Measurements from ENCODE around the gene GDAP2. TPM values are rescaled to one million over a fixed set of nuclear protein-coding genes. Genes with fewer than 3 reads are reported as not detected.
"Not testable (repeated sequence)": the region's sequence is repeated elsewhere in the genome, so short reads cannot be mapped to it uniquely, and the experiment has no call there.

Gene GDAP2
- total RNA-seq, 1 donor from 2014 or later: 25.3 TPM

- no peak for DNase-seq (ENCODE audit: low spot score)
- Mint-ChIP-seq H3K27ac (no peak overlapping the region), H3K27me3 (ENCODE audit: low read depth) (no peaks in the 10 kb centered on the region), H3K4me3 (ENCODE audit: low read depth) (no peak overlapping the region), H3K4me1 (ENCODE audit: low read depth) (no peaks in the 10 kb centered on the region), H3K9me3 (no peaks in the 10 kb centered on the region), H3K36me3 (ENCODE audit: low read depth) (no peaks in the 10 kb centered on the region)
- intact Hi-C loops (cut with micrococcal nuclease): no loop called here
These were observed 77.7 kb downstream of the GDAP2 start for GRCh38 chr1:117851687-117852086.

DNA sequence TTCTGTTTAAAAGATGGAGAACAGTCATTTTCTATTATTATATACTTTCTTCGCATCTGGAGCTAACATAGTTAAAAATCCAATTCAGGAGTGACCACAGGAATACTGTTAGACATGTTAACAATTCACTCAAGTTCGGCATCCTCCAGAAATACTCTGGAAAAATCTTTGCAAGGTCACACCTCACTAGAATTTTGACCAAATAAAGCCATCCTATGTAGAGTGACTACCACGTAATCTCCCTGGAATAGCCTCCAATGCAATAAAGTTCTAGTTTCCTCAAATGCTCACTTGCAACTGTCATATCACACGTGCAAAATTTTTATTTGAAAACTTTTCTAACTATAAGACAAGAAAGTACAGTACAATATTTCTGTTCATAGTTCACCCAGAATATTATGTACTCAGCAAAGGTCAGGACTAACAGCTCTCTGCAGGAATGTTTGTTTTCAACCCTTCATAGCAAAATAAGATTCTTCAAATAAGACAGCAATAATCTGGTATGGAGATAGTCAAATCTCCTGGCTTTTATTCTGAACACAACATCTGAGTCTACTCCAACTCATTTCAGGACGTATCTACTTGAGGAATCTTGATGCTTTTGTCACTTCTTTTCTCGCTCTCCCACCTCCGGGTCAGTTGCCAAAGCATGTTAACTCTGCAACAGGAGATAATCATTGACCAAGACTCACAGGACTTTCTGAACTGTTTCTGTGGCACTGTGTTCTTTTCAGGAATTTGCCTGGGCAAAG is 82.6 kb downstream of the GDAP2 start:
- no peaks in the 10 kb centered on the region for H3K36me3 Mint-ChIP-seq (ENCODE audit: low read depth)

DNA sequence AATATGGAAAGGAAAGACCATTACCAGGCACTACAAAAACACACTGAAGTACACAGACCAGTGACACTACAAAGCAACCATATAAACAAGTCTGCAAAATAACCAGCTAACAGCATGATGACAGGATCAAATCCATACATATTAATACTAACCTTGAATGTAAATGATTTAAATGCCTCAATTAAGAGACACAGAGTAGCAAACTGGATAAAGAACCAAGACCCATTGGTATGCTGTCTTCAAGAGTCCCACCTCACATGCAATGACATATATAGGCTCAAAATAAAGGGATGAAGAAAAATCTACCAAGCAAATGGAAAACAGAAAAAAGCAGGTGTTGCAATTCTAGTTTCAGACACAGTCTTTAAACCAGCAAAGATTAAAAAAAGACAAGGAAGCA is 84.9 kb downstream of the GDAP2 start:
- not testable (repeated sequence) for H3K27me3 Mint-ChIP-seq (ENCODE audit: low read depth)
- H3K9me3 Mint-ChIP-seq: peaks cover 19% of the 10 kb centered on the region

More for the DNA sequence above, 82.6 kb downstream of the GDAP2 start:
- no peak overlapping the region for H3K27ac Mint-ChIP-seq
- no peaks in the 10 kb centered on the region for H3K27me3 Mint-ChIP-seq (ENCODE audit: low read depth)
- no peaks in the 10 kb centered on the region for H3K4me1 Mint-ChIP-seq (ENCODE audit: low read depth)
- H3K9me3 Mint-ChIP-seq: peaks cover 19% of the 10 kb centered on the region
- H3K4me3 Mint-ChIP-seq (ENCODE audit: low read depth): no peak overlapping the region
- intact Hi-C loops (cut with micrococcal nuclease): no loop called here
- DNase-seq (ENCODE audit: low spot score): no peak

GRCh38 chr1:117843791-117844190 is 85.6 kb downstream of the GDAP2 start:
- Mint-ChIP-seq H3K36me3 (ENCODE audit: low read depth) (no peaks in the 10 kb centered on the region), H3K9me3 (peaks cover 19% of the 10 kb centered on the region), H3K4me3 (ENCODE audit: low read depth) (no peak overlapping the region), H3K27ac (no peak overlapping the region), H3K27me3 (ENCODE audit: low read depth) (no peaks in the 10 kb centered on the region), H3K4me1 (ENCODE audit: low read depth) (no peaks in the 10 kb centered on the region)
- intact Hi-C loops (cut with micrococcal nuclease): no loop called here
- DNase-seq (ENCODE audit: low spot score): no peak

More for the DNA sequence above, 84.9 kb downstream of the GDAP2 start:
- H3K4me3 Mint-ChIP-seq (ENCODE audit: low read depth); H3K4me1 Mint-ChIP-seq (ENCODE audit: low read depth); intact Hi-C loops (cut with micrococcal nuclease); H3K36me3 Mint-ChIP-seq (ENCODE audit: low read depth); DNase-seq (ENCODE audit: low spot score); H3K27ac Mint-ChIP-seq: not testable (repeated sequence)

DNA sequence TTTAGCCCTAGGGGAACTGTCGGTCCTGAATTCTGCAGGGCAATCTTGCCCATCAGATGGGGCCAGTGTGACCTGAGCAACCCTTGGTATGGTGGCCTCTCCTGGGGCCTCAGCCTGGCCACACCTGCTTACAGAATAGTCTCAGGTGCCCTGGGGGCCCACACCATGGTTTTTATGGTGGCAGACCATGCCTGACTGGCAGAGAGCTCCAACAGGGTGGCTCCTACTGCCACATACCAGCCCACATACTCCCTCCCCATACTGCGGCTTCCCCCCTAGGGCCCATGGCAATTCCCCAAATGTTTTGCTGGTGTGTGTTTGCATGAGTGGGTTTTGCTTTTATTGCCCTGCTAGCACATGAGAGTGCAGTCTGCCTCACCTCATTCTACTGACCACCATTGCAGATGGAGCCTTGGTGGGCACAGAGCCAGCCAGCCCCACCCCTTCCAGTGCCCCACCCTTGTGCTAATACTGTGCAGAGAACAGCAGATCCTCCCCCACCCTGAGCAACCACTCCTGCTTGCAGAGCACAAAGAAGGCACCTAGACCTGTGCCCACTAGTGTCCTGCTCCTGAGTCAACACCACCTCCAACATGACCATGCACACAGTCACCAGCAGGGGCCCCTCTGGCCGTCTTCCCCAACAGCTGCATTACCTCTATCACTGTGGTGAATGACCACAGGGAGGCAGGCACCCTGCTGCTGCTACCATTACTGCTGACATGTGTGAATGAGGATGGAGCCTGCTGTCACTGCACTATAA is 86.8 kb downstream of the GDAP2 start:
- no peak overlapping the region for H3K27ac Mint-ChIP-seq

DNA sequence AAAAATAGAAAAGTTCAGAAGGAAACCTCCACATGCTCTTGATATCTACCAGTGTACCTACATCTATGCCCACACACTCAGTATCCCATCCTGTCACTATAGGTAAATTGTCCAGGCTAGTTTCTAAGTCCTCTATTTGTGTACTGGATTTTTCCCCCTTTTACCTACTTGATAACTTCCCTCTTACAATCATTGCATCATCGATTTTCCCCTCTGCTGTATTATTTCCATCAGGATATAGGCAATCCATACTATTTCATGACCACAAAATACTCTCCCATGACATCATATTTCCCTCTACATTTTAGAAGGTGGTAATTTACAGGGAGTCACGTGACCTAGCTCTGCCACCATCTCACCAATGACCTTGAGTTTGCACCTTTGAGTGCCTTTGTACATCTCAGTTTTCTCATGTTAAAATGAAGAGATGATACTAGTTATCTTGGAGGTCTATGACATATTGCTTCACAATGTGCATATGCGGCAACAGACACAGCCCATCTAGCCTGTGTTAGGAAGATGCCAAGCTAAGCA is 88.2 kb downstream of the GDAP2 start:
- Mint-ChIP-seq H3K9me3 (peaks cover 19% of the 10 kb centered on the region), H3K27ac (no peak overlapping the region), H3K36me3 (ENCODE audit: low read depth) (no peaks in the 10 kb centered on the region), H3K4me3 (ENCODE audit: low read depth) (no peak overlapping the region), H3K27me3 (ENCODE audit: low read depth) (no peaks in the 10 kb centered on the region), H3K4me1 (ENCODE audit: low read depth) (no peaks in the 10 kb centered on the region)
- intact Hi-C loops (cut with micrococcal nuclease): no loop called here
- no peak for DNase-seq (ENCODE audit: low spot score)

More for the DNA sequence above, 86.8 kb downstream of the GDAP2 start:
- no peak for DNase-seq (ENCODE audit: low spot score)
- Mint-ChIP-seq H3K36me3 (ENCODE audit: low read depth) (no peaks in the 10 kb centered on the region), H3K27me3 (ENCODE audit: low read depth) (no peaks in the 10 kb centered on the region), H3K9me3 (peaks cover 19% of the 10 kb centered on the region), H3K4me1 (ENCODE audit: low read depth) (no peaks in the 10 kb centered on the region), H3K4me3 (ENCODE audit: low read depth) (no peak overlapping the region)
- intact Hi-C loops (cut with micrococcal nuclease): no loop called here

DNA sequence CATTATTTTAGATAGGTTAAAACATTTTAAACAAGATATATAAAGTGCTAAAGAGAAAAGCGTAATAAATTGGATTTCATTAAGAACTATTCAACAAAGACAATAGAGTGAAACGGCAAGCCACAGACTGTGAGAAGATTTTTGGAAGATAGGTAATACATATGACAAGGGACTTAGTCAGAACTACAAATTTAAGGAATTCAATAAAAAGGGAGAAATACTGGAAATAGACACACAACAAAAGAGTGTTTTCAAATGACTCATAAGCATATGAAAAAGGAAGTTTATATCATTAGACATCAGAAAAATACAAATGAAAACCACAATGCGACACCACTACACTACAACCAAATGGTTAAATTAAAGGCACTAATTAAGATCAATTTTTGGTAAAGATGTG is 90.5 kb downstream of the GDAP2 start:
- Mint-ChIP-seq H3K9me3 (peaks cover 7% of the 10 kb centered on the region), H3K36me3 (ENCODE audit: low read depth) (no peaks in the 10 kb centered on the region), H3K4me3 (ENCODE audit: low read depth) (no peak overlapping the region), H3K27me3 (ENCODE audit: low read depth) (no peaks in the 10 kb centered on the region), H3K4me1 (ENCODE audit: low read depth) (no peaks in the 10 kb centered on the region), H3K27ac (no peak overlapping the region)
- intact Hi-C loops (cut with micrococcal nuclease): no loop called here
- no peak for DNase-seq (ENCODE audit: low spot score)

DNA sequence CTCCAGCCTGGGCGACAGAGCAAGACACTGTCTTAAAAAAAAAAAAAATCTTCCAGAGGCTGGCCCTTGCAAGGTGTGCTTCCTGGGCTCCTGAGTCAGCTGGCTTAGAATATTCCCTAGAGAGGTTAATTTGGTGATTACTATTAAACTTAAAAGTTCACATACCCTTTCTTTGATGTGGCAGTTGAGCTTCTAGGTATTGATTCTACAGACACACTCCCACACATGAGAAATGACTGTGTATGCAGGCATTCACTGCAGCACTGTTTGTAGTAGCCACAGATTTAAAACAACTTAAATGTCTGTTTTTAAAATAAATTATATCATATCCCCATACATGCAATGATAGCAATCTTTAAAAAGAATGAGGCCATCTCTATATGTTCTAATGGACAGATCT is 93.4 kb downstream of the GDAP2 start:
- Mint-ChIP-seq H3K9me3 (no peaks in the 10 kb centered on the region), H3K4me3 (ENCODE audit: low read depth) (no peak overlapping the region), H3K27ac (no peak overlapping the region), H3K4me1 (ENCODE audit: low read depth) (no peaks in the 10 kb centered on the region), H3K27me3 (ENCODE audit: low read depth) (no peaks in the 10 kb centered on the region), H3K36me3 (ENCODE audit: low read depth) (no peaks in the 10 kb centered on the region)
- no peak for DNase-seq (ENCODE audit: low spot score)
- intact Hi-C loops (cut with micrococcal nuclease): no loop called here

GRCh38 chr1:117834416-117834815 is 95.0 kb downstream of the GDAP2 start:
- H3K36me3 Mint-ChIP-seq (ENCODE audit: low read depth): no peaks in the 10 kb centered on the region
- intact Hi-C loops (cut with micrococcal nuclease): no loop called here
- no peaks in the 10 kb centered on the region for H3K9me3 Mint-ChIP-seq
- no peak overlapping the region for H3K4me3 Mint-ChIP-seq (ENCODE audit: low read depth)
- DNase-seq (ENCODE audit: low spot score): no peak
- no peaks in the 10 kb centered on the region for H3K4me1 Mint-ChIP-seq (ENCODE audit: low read depth)
- H3K27me3 Mint-ChIP-seq (ENCODE audit: low read depth): no peaks in the 10 kb centered on the region
- no peak overlapping the region for H3K27ac Mint-ChIP-seq

GRCh38 chr1:117832453-117832852 is 97.0 kb downstream of the GDAP2 start:
- Mint-ChIP-seq H3K9me3 (no peaks in the 10 kb centered on the region), H3K27me3 (ENCODE audit: low read depth) (no peaks in the 10 kb centered on the region), H3K4me3 (ENCODE audit: low read depth) (no peak overlapping the region), H3K4me1 (ENCODE audit: low read depth) (no peaks in the 10 kb centered on the region), H3K27ac (no peak overlapping the region), H3K36me3 (ENCODE audit: low read depth) (no peaks in the 10 kb centered on the region)
- intact Hi-C loops (cut with micrococcal nuclease): no loop called here
- DNase-seq (ENCODE audit: low spot score): no peak

DNA sequence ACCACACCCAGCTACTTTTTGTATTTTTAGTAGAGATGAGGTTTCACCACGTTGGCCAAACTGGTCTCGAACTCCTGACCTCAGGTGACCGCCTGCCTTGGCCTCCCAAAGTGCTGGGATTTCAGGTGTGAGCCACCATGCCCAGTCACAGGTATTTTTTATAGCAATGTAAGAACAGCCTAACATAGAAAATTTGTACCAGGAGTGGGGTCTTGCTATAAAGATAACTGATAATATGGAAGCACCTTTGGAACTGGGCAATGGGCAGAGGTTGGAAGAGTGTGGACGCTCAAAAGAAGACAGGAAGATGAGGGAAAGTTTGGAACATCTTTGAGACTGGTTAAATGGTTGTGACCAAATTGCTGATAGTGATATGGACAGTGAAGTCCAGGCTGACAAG is 99.2 kb downstream of the GDAP2 start:
- Mint-ChIP-seq H3K4me1 (ENCODE audit: low read depth) (peaks cover 3% of the 10 kb centered on the region), H3K27ac (no peak overlapping the region), H3K27me3 (ENCODE audit: low read depth) (no peaks in the 10 kb centered on the region), H3K9me3 (no peaks in the 10 kb centered on the region), H3K36me3 (ENCODE audit: low read depth) (no peaks in the 10 kb centered on the region), H3K4me3 (ENCODE audit: low read depth) (no peak overlapping the region)
- intact Hi-C loops (cut with micrococcal nuclease): no loop called here
- DNase-seq (ENCODE audit: low spot score): no peak

DNA sequence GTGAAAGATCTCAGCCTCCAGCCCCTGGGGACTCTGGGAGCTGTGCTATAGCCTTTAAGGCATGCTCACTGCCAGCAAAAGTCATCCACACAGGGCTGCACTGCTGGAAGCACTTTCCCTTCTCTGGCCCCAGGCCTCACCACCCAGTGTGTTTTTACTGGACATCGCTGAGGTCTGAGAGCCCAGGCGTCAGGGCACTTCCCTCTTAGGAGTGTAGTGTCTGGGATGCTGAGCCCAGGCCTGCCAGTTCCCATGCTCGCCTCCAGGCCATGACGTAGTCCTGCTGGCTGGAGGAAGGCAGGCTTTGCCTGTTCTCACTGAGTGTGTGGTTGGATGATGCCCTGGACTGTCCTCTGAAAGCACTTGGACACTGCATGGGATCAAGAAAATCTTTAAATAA is 101.2 kb downstream of the GDAP2 start:
- Mint-ChIP-seq H3K4me1 (ENCODE audit: low read depth) (peaks cover 3% of the 10 kb centered on the region), H3K36me3 (ENCODE audit: low read depth) (no peaks in the 10 kb centered on the region), H3K4me3 (ENCODE audit: low read depth) (no peak overlapping the region), H3K9me3 (no peaks in the 10 kb centered on the region), H3K27ac (no peak overlapping the region), H3K27me3 (ENCODE audit: low read depth) (peaks cover 2% of the 10 kb centered on the region)
- intact Hi-C loops (cut with micrococcal nuclease): no loop called here
- no peak for DNase-seq (ENCODE audit: low spot score)

- no peaks in the 10 kb centered on the region for H3K9me3 Mint-ChIP-seq
- H3K27me3 Mint-ChIP-seq (ENCODE audit: low read depth): peaks cover 2% of the 10 kb centered on the region
- peaks cover 3% of the 10 kb centered on the region for H3K4me1 Mint-ChIP-seq (ENCODE audit: low read depth)
- H3K36me3 Mint-ChIP-seq (ENCODE audit: low read depth): no peaks in the 10 kb centered on the region
- no peak for DNase-seq (ENCODE audit: low spot score)
- no peak overlapping the region for H3K4me3 Mint-ChIP-seq (ENCODE audit: low read depth)
- intact Hi-C loops (cut with micrococcal nuclease): no loop called here
- H3K27ac Mint-ChIP-seq: no peak overlapping the region
These were observed 102.8 kb downstream of the GDAP2 start for GRCh38 chr1:117826540-117827078.
